Panc1 (cell line): ENCODE data around the gene C1orf226. TPM values are rescaled to one million over a fixed set of nuclear protein-coding genes. Genes with fewer than 3 reads are reported as not detected.

Experiments
- ATAC-seq: fragments of 200-7000 bp; cut with Tn5 transposase; 2 replicates; pipeline ENCODE4 v1.9.1; 2020; ENCODE audit warnings: mild to moderate bottlenecking, moderate library complexity
- BruUV-seq: library from RNA; stranded (reverse); fragments of 400-500 nt; replicated peaks from 2 replicates; lab custom pipeline; 2021; lab: Mats Ljungman, UMichigan
- CTCF ChIA-PET: fragments of 300-600 bp; sonication (Branson Sonifier 250); formaldehyde crosslinking; loops from one replicate; lab custom pipeline; 2022; ENCODE audit warnings: antibody characterized with exemption; lab: Charles Lee
- POLR2A ChIA-PET: fragments of 300-600 bp; sonication (Branson Sonifier 250); formaldehyde crosslinking; loops from one replicate; lab custom pipeline; 2022; ENCODE audit warnings: antibody characterized with exemption; lab: Charles Lee
- DNase-seq: peaks from one replicate; pipeline ENCODE4 v3.0.0-alpha.2; 2010; ENCODE audit warnings: low read depth, low spot score
- H3K27ac ChIP-seq: 2 replicates; pipeline ENCODE4 v1.5.1; 2011; ENCODE audit warnings: mild to moderate bottlenecking, low read length, inconsistent platforms
- H3K27me3 ChIP-seq: fragments of 200-500 bp; sonication (Bioruptor generic); 2 replicates; pipeline ENCODE4 v1.6.0; 2014; ENCODE audit warnings: low read length, inconsistent platforms; ENCODE audit not compliant: control insufficient read depth, insufficient read depth
- H3K36me3 ChIP-seq: fragments of 200-500 bp; sonication (Bioruptor generic); 2 replicates; pipeline ENCODE4 v1.5.1; 2014; ENCODE audit warnings: inconsistent platforms, mild to moderate bottlenecking, low read length, moderate library complexity; ENCODE audit not compliant: control insufficient read depth, insufficient read depth
- H3K4me1 ChIP-seq: 2 replicates; pipeline ENCODE4 v1.5.1; 2011; ENCODE audit warnings: inconsistent platforms, mild to moderate bottlenecking, low read length, moderate library complexity; ENCODE audit not compliant: control insufficient read depth, insufficient read depth
- H3K4me3 ChIP-seq, 2 experiments: 2 replicates each; pipeline ENCODE4 v1.5.1; 2011 to 2012; ENCODE audit warnings: low read depth in 2 of 2, low read length in 2 of 2, mild to moderate bottlenecking in 2 of 2, inconsistent platforms in 1 of 2, moderate library complexity in 1 of 2
- H3K9me3 ChIP-seq: fragments of 200-500 bp; sonication (Bioruptor generic); 2 replicates; pipeline ENCODE4 v1.5.1; 2014; ENCODE audit warnings: low read depth, mild to moderate bottlenecking, inconsistent platforms, low read length, moderate library complexity; ENCODE audit not compliant: control insufficient read depth, insufficient read depth
- POLR2AphosphoS5 ChIP-seq: IDR thresholded peaks from 2 replicates; pipeline ENCODE4 v1.6.1; 2012; ENCODE audit warnings: mild to moderate bottlenecking, low read depth, low read length, moderate library complexity
- SIN3A ChIP-seq: IDR thresholded peaks from 2 replicates; pipeline ENCODE4 v1.6.1; 2012; ENCODE audit warnings: low read depth, mild to moderate bottlenecking, low read length, moderate library complexity, borderline replicate concordance; ENCODE audit not compliant: insufficient read depth
- TCF7L2 ChIP-seq: IDR thresholded peaks from 2 replicates; pipeline ENCODE4 v1.6.1; 2011; ENCODE audit warnings: mild to moderate bottlenecking, low read depth, low read length, inconsistent platforms
- in situ Hi-C: cut with HindIII; loops from 2 replicates; pipeline ENCODE4 v1.10.0; 2016; ENCODE audit warnings: low sequenced_read_pairs, low pct_unique_long_range_greater_than_20kb
- intact Hi-C: fragments of 100-400 bp; cut with micrococcal nuclease; formaldehyde crosslinking; loops from one replicate; pipeline ENCODE4 v1.10.0; 2022; ENCODE audit not compliant: unreplicated experiment
- total RNA-seq: library from RNA; stranded (reverse); gene quantifications from one replicate; pipeline ENCODE4 v1.2.1, GENCODE V29; 2021; ENCODE audit not compliant: unreplicated experiment
- TF ChIP-seq, protein P1 (sequence below): fragments of 450-650 bp; IDR thresholded peaks from 2 replicates; pipeline ENCODE4 v1.5.1; 2017; ENCODE audit warnings: mild to moderate bottlenecking
- TF ChIP-seq, protein P2 (sequence below), 2 experiments: IDR thresholded peaks; 2 replicates each; pipeline ENCODE4 v1.6.1; 2011 to 2012; ENCODE audit warnings: low read depth in 2 of 2, control low read depth in 1 of 2, low read length in 1 of 2, mild to moderate bottlenecking in 1 of 2, moderate library complexity in 1 of 2; ENCODE audit not compliant: insufficient read depth in 1 of 2

Gene C1orf226
- total RNA-seq, 1 experiment from 2014 or later, result 38.4 TPM

DNA sequence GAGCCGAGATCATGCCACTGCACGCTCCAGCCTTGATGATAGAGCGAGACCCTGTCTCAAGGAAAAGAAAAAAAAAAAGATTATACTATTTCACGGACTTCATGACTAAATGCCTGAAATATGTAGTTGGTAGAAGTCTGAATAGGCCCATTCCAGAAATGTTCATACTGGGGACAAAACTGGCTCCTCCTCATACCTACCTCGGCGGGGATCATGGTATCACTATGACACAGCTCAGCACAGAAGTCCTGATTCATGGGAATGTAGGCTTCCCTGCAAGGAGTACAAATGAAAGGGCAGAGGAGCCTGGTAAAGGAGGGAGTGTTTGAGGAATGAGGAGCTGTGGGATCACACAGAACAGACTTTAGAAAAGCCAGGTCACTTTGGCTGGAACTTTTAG, 9.9 kb upstream of the C1orf226 start:
- Histone ChIP-seq H3K27ac (no peak overlapping the region), H3K27me3 (no peaks in the 10 kb centered on the region), H3K36me3 (no peaks in the 10 kb centered on the region), H3K4me1 (no peaks in the 10 kb centered on the region), H3K4me3 (no peak overlapping the region), H3K9me3 (no peaks in the 10 kb centered on the region)
- DNase-seq (no peak), ATAC-seq (no peak)
- BruUV-seq, result no TSS peak
- in situ Hi-C loops (no loop called here), intact Hi-C loops (no loop called here)
- POLR2A ChIA-PET, result no interaction called here
- CTCF ChIA-PET, result no interaction called here
- TF ChIP-seq, protein P1, sequence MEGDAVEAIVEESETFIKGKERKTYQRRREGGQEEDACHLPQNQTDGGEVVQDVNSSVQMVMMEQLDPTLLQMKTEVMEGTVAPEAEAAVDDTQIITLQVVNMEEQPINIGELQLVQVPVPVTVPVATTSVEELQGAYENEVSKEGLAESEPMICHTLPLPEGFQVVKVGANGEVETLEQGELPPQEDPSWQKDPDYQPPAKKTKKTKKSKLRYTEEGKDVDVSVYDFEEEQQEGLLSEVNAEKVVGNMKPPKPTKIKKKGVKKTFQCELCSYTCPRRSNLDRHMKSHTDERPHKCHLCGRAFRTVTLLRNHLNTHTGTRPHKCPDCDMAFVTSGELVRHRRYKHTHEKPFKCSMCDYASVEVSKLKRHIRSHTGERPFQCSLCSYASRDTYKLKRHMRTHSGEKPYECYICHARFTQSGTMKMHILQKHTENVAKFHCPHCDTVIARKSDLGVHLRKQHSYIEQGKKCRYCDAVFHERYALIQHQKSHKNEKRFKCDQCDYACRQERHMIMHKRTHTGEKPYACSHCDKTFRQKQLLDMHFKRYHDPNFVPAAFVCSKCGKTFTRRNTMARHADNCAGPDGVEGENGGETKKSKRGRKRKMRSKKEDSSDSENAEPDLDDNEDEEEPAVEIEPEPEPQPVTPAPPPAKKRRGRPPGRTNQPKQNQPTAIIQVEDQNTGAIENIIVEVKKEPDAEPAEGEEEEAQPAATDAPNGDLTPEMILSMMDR, result no peak
- TF ChIP-seq TCF7L2 (no peak), POLR2AphosphoS5 (no peak), SIN3A (no peak)
- TF ChIP-seq, protein P2, sequence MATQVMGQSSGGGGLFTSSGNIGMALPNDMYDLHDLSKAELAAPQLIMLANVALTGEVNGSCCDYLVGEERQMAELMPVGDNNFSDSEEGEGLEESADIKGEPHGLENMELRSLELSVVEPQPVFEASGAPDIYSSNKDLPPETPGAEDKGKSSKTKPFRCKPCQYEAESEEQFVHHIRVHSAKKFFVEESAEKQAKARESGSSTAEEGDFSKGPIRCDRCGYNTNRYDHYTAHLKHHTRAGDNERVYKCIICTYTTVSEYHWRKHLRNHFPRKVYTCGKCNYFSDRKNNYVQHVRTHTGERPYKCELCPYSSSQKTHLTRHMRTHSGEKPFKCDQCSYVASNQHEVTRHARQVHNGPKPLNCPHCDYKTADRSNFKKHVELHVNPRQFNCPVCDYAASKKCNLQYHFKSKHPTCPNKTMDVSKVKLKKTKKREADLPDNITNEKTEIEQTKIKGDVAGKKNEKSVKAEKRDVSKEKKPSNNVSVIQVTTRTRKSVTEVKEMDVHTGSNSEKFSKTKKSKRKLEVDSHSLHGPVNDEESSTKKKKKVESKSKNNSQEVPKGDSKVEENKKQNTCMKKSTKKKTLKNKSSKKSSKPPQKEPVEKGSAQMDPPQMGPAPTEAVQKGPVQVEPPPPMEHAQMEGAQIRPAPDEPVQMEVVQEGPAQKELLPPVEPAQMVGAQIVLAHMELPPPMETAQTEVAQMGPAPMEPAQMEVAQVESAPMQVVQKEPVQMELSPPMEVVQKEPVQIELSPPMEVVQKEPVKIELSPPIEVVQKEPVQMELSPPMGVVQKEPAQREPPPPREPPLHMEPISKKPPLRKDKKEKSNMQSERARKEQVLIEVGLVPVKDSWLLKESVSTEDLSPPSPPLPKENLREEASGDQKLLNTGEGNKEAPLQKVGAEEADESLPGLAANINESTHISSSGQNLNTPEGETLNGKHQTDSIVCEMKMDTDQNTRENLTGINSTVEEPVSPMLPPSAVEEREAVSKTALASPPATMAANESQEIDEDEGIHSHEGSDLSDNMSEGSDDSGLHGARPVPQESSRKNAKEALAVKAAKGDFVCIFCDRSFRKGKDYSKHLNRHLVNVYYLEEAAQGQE (IDR thresholded peaks at IDR 0.05; ENCODE audit: insufficient read depth in 1 of 2, low read depth in 2 of 2, low read length in 1 of 2), result no peak

DNA sequence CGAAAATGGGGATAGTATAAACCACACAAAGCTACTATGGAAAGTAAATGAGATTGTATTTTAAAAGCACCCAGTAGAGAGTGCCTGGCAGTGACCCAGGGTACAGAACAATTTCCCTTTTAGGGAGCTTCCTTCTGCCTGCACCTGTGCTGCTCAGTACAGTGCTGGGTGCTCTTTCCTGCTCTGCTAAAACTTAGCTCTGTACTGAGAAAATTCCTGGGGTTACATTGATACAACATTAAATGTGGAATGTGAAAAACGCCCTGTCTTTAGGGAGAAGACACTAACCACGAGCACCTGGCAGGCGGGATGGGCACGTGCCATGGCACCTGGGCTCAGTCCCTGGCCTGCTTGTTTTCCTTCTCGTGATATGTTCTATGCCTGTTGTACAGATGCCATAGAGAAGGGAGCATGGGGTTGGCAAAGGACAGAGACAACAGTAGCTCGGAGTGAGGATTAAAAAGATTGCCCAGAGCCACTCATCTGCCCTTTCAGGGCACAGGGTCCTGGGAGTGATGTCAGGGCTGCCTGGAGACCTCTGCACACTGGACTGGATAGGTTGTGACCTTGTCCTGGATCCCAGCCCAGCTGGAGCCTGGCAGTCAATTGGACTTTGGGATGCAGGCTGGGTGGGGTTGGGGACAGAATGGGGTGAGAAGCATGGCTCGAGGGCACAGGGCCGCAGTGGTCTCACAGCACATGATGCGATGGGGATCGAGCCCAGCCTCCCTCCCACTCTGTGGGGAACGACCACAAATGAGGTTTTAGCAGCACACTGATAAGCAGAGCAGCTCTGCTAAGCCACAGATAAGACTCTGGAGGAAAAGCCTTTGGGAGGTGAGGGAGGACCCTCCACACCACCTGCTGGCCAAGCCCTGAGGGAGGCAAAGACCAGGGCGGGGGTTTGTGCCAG, 9.1 kb upstream of the C1orf226 start:
- H3K4me1 ChIP-seq, result no peaks in the 10 kb centered on the region
- H3K27ac ChIP-seq, result no peak overlapping the region
- no peaks in the 10 kb centered on the region for H3K36me3 ChIP-seq
- no peaks in the 10 kb centered on the region for H3K27me3 ChIP-seq
- H3K4me3 ChIP-seq, result no peak overlapping the region
- in situ Hi-C loops, result no loop called here
- CTCF ChIA-PET, result no interaction called here
- intact Hi-C loops, result no loop called here
- TF ChIP-seq POLR2AphosphoS5, result no peak
- TF ChIP-seq, protein P2 (IDR thresholded peaks at IDR 0.05; ENCODE audit: insufficient read depth in 1 of 2, low read depth in 2 of 2, low read length in 1 of 2), result no peak
- no peak for TF ChIP-seq TCF7L2
- no peak for TF ChIP-seq SIN3A
- TF ChIP-seq, protein P1, result no peak
- H3K9me3 ChIP-seq, result no peaks in the 10 kb centered on the region
- BruUV-seq, result no TSS peak
- POLR2A ChIA-PET, result no interaction called here
- no peak for ATAC-seq
- DNase-seq, result no peak
